Keratinocyte (primary cell): ENCODE results near the gene TRAPPC2L. TPM values are rescaled to one million over a fixed set of nuclear protein-coding genes. Genes with fewer than 3 reads are reported as not detected.

Experiments used
- DNase-seq: peaks from one replicate; pipeline ENCODE4 v3.0.0-alpha.2; 2011; ENCODE audit warnings: low read depth, missing footprints, low spot score
- FAIRE-seq: peaks from 2 replicates; lab custom pipeline; 2011; peaks lifted over from hg19 to GRCh38; lab: Jason Lieb, UNC
- H2AFZ ChIP-seq: 2 replicates; pipeline ENCODE4 v1.6.0; 2012; ENCODE audit warnings: low read length, control low read depth, inconsistent platforms; ENCODE audit not compliant: control insufficient read depth
- H3K27ac ChIP-seq: 2 replicates; pipeline ENCODE4 v1.5.1; 2011; ENCODE audit warnings: low read length; ENCODE audit not compliant: control insufficient read depth, insufficient read depth
- H3K27me3 ChIP-seq: 3 replicates; pipeline ENCODE4 v1.6.0; 2011; ENCODE audit warnings: low read length; ENCODE audit not compliant: control insufficient read depth, insufficient read depth; ENCODE audit errors: extremely low read depth
- H3K36me3 ChIP-seq, 2 experiments: 2 replicates in 1 of 2; 3 replicates in 1 of 2; pipeline ENCODE4 v1.5.1; 2011; ENCODE audit warnings: low read length in 2 of 2, mild to moderate bottlenecking in 1 of 2; ENCODE audit not compliant: control insufficient read depth in 2 of 2, insufficient read depth in 2 of 2; ENCODE audit errors: extremely low read depth in 1 of 2
- H3K4me1 ChIP-seq: 3 replicates; pipeline ENCODE4 v1.5.1; 2011; ENCODE audit warnings: low read length; ENCODE audit not compliant: control insufficient read depth, insufficient read depth; ENCODE audit errors: extremely low read depth
- H3K4me2 ChIP-seq: 3 replicates; pipeline ENCODE4 v1.6.0; 2011; ENCODE audit warnings: low read depth, low read length; ENCODE audit not compliant: control insufficient read depth, insufficient read depth; ENCODE audit errors: extremely low read depth
- H3K4me3 ChIP-seq, 3 experiments: fragments of 200-600 bp in 1 of 3; sonication (generic) in 1 of 3; 2 replicates in 2 of 3; 3 replicates in 1 of 3; pipeline ENCODE4 v1.5.1; 2011 to 2016; ENCODE audit warnings: low read length in 3 of 3, mild to moderate bottlenecking in 3 of 3, control low read depth in 2 of 3, inconsistent platforms in 1 of 3, low read depth in 1 of 3, mixed read lengths in 1 of 3, mixed run types in 1 of 3, moderate library complexity in 1 of 3; ENCODE audit not compliant: control insufficient read depth in 2 of 3, insufficient read depth in 2 of 3; ENCODE audit errors: extremely low read depth in 1 of 3
- H3K79me2 ChIP-seq: 2 replicates; pipeline ENCODE4 v1.6.0; 2012; ENCODE audit warnings: low read length; ENCODE audit not compliant: control insufficient read depth, insufficient read depth
- H3K9ac ChIP-seq: 3 replicates; pipeline ENCODE4 v1.6.0; 2011; ENCODE audit warnings: low read length; ENCODE audit not compliant: control insufficient read depth, insufficient read depth; ENCODE audit errors: extremely low read depth
- H3K9me1 ChIP-seq: 3 replicates; pipeline ENCODE4 v1.6.0; 2011; ENCODE audit warnings: low read length; ENCODE audit not compliant: control insufficient read depth, insufficient read depth; ENCODE audit errors: extremely low read depth
- H3K9me3 ChIP-seq: 2 replicates; pipeline ENCODE4 v1.5.1; 2012; ENCODE audit warnings: low read depth, low read length; ENCODE audit not compliant: control insufficient read depth
- H4K20me1 ChIP-seq: 3 replicates; pipeline ENCODE4 v1.6.0; 2011; ENCODE audit warnings: low read length; ENCODE audit not compliant: control insufficient read depth, insufficient read depth; ENCODE audit errors: extremely low read depth
- CTCF ChIP-seq, 3 experiments: IDR thresholded peaks in 1 of 3; conservative IDR thresholded peaks in 1 of 3; optimal IDR thresholded peaks in 1 of 3; 2 replicates in 2 of 3; 3 replicates in 1 of 3; pipeline versions ENCODE3 to v1.5.1; 2011; ENCODE audit warnings: low read length in 3 of 3, mild to moderate bottlenecking in 3 of 3, moderate library complexity in 2 of 3, control low read depth in 1 of 3, inconsistent platforms in 1 of 3; ENCODE audit not compliant: insufficient read depth in 2 of 3; ENCODE audit errors: extremely low read depth in 1 of 3
- EZH2 ChIP-seq: IDR thresholded peaks from one replicate; pipeline ENCODE4 v1.6.1; 2012; ENCODE audit warnings: inconsistent platforms, mild to moderate bottlenecking, low read length, moderate library complexity
- dilution Hi-C: fragments of 300-500 bp; cut with MboI; formaldehyde crosslinking; loops from one replicate; pipeline ENCODE4 v1.7.0; 2020; ENCODE audit warnings: low sequenced_read_pairs; ENCODE audit not compliant: extremely low pct_ligation_motif_present
- polyA plus RNA-seq, 5 experiments: library from polyadenylated mRNA; depleted of rRNA in 3 of 5; stranded (reverse) in 3 of 5; stranded (forward) in 1 of 5; unstranded in 1 of 5; fragments of >200 nt; gene quantifications; 1 replicate in 1 of 5; 2 replicates in 3 of 5; 3 replicates in 1 of 5; pipeline versions ENCODE4 v1.2.1 to v1.2.3, GENCODE V29; 2011 to 2012; ENCODE audit warnings: missing spikeins in 2 of 5, low read depth in 1 of 5, low replicate concordance in 1 of 5

Gene TRAPPC2L
- polyA plus RNA-seq, 1 donor (not counting 4 experiments of a cell fraction or from before 2014, with no cell fraction given), result 139 TPM

- DNase-seq (no peak), FAIRE-seq (no peak)
- H3K27ac ChIP-seq, result no peak overlapping the region
- H3K9me1 ChIP-seq, result no peaks in the 10 kb centered on the region
- no peak overlapping the region for H2AFZ ChIP-seq
- TF ChIP-seq CTCF (optimal IDR thresholded peaks at IDR 0.05 in 1 of 3, IDR thresholded peaks at IDR 0.05 in 1 of 3, conservative IDR thresholded peaks at IDR 0.05 in 1 of 3; ENCODE audit: extremely low read depth in 1 of 3, insufficient read depth in 2 of 3, low read length in 3 of 3), result no peak
- no peak for TF ChIP-seq EZH2
- H3K36me3 ChIP-seq, result no peaks in the 10 kb centered on the region
- no peak overlapping the region for H3K9ac ChIP-seq
- H4K20me1 ChIP-seq, result no peaks in the 10 kb centered on the region
- peaks cover 41% of the 10 kb centered on the region for H3K27me3 ChIP-seq
- dilution Hi-C loops, result no loop called here
- H3K4me3 ChIP-seq, result no peak overlapping the region
- no peaks in the 10 kb centered on the region for H3K79me2 ChIP-seq
- H3K9me3 ChIP-seq, result no peaks in the 10 kb centered on the region
- H3K4me1 ChIP-seq, result peaks cover 22% of the 10 kb centered on the region
- H3K4me2 ChIP-seq, result no peak overlapping the region
Measured at GRCh38 chr16:88884569-88885271, 27.8 kb downstream of the TRAPPC2L start.

- Histone ChIP-seq H3K27me3 (peaks cover 34% of the 10 kb centered on the region), H3K79me2 (no peaks in the 10 kb centered on the region), H3K4me2 (no peak overlapping the region), H4K20me1 (no peaks in the 10 kb centered on the region), H3K4me3 (no peak overlapping the region), H3K27ac (no peak overlapping the region), H3K9ac (no peak overlapping the region), H3K36me3 (no peaks in the 10 kb centered on the region), H2AFZ (no peak overlapping the region), H3K9me1 (no peaks in the 10 kb centered on the region), H3K9me3 (no peaks in the 10 kb centered on the region), H3K4me1 (peaks cover 15% of the 10 kb centered on the region)
- FAIRE-seq (no peak), DNase-seq (no peak)
- no peak for TF ChIP-seq EZH2
- TF ChIP-seq CTCF (optimal IDR thresholded peaks at IDR 0.05 in 1 of 3, IDR thresholded peaks at IDR 0.05 in 1 of 3, conservative IDR thresholded peaks at IDR 0.05 in 1 of 3; ENCODE audit: extremely low read depth in 1 of 3, insufficient read depth in 2 of 3, low read length in 3 of 3), result no peak
- dilution Hi-C loops, result no loop called here
Measured at GRCh38 chr16:88885693-88886280, 28.9 kb downstream of the TRAPPC2L start.
